LNCaP clone FGC (cell line): ENCODE results near the gene EHD3.
A peak's percentile ranks its signal among the peaks of the same experiment; 100 is the strongest.

Experiments
- DNase-seq: peaks from one replicate; pipeline ENCODE4 v3.0.0-alpha.2; 2011; ENCODE audit warnings: low read depth
- H3K4me3 ChIP-seq: 2 replicates; pipeline ENCODE4 v1.5.1; 2011; ENCODE audit warnings: mild to moderate bottlenecking, low read depth, low read length, control low read depth
- CTCF ChIP-seq: IDR thresholded peaks from 2 replicates; pipeline ENCODE4 v1.5.1; 2012; ENCODE audit warnings: mild to moderate bottlenecking; ENCODE audit not compliant: control insufficient read depth, insufficient read depth; ENCODE audit errors: extremely low read depth

Gene EHD3

GRCh38 chr2:31226266-31226665 is 7.7 kb upstream of the EHD3 start:
- no peak overlapping the region for H3K4me3 ChIP-seq
- no peak for TF ChIP-seq CTCF
- no peak for DNase-seq

DNA sequence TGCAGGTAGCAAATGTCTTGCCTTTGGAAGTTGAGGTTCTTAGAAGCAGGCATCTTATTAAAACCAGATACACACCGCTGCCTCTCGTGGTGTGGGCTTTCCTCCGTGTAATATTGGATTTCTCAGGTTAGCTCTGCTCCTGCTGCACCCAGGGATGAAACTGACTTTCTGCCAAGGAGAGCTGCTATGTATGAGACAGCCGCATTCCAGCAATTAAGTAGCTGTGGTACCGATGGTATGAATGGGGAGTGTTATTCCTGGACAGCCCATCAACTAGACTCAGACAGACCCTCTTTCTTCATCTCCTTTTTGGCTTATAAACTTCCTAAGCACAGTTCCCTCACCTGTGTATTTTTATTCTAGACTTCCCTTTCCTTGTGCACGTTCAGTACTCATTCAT is 6.8 kb upstream of the EHD3 start:
- TF ChIP-seq CTCF = no peak
- no peak for DNase-seq
- no peak overlapping the region for H3K4me3 ChIP-seq

- TF ChIP-seq CTCF = no peak
- DNase-seq = peak; percentile 73
- H3K4me3 ChIP-seq = no peak overlapping the region
These were observed 6.2 kb upstream of the EHD3 start for GRCh38 chr2:31227711-31228125.

GRCh38 chr2:31228717-31229116 is 5.2 kb upstream of the EHD3 start:
- H3K4me3 ChIP-seq = no peak overlapping the region
- DNase-seq = no peak
- TF ChIP-seq CTCF = no peak

- DNase-seq = no peak
- no peak for TF ChIP-seq CTCF
- no peak overlapping the region for H3K4me3 ChIP-seq
These were observed 3.2 kb upstream of the EHD3 start for GRCh38 chr2:31230751-31231150.

DNA sequence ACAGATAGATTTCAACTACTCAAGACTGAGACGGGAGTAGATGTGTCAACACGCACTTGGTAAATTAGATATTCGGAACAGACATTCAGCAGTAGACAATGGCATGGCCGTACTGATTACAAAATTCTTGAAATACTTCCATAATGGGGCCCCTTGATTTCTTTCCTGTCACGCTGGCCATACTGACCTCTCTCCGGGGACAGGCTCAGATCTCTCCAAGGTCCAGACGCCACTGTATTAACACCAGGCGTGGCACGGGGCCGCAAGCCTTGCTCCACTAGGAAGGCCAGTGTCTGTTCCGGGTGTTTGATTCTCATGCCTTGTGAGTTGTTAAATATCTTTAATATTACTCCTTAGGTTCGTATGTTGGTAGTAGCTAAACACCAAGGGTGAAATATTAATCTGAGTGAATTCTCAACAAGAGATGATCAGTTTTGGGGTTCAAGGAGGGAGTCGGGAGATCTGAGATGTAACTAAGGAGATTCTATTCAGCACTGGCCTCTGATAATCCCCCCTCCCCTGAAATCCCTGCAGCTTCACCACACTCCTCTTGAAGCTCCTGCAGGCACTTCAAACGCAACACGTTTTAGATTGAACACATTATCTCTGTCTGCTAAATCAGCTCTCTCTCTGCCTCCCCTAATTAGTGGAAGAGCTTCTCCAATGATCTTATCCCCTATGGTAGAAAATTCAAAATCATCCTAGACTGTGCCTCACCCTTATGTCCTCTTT is 2.2 kb upstream of the EHD3 start:
- DNase-seq = no peak
- H3K4me3 ChIP-seq = no peak overlapping the region
- no peak for TF ChIP-seq CTCF

DNA sequence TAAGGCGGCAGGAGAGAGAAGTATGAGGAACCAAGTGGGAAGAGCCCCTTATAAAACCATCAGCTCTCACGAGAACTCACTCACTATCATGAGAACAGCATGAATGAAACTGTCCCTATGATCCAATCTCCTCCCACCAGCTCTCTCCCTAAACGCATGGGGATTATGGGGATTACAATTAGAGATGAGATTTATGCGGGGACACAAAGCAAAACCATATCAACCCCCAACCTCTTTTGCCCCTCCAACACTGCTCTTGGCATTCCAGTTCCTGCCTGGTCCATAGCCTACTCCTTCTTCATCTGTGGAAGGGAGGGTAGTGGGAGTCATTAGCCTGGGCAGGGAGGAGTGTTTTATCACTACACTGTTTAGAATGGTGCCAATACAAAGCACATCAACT is 1.4 kb upstream of the EHD3 start:
- H3K4me3 ChIP-seq = no peak overlapping the region
- no peak for TF ChIP-seq CTCF
- no peak for DNase-seq
